D721Med (cell line): Measurements from ENCODE around the gene HAUS2.

Source experiments
- DNase-seq: peaks from one replicate; pipeline ENCODE4 v3.0.0; 2011; ENCODE audit warnings: low spot score; ENCODE audit not compliant: insufficient read length
- FAIRE-seq: peaks from 2 replicates; lab custom pipeline; 2011; peaks lifted over from hg19 to GRCh38; lab: Jason Lieb, UNC
- CTCF ChIP-seq: IDR thresholded peaks from 2 replicates; pipeline ENCODE4 v1.5.1; 2012; ENCODE audit warnings: mild to moderate bottlenecking, control low read depth; ENCODE audit not compliant: insufficient read depth; ENCODE audit errors: missing control alignments

HAUS2 gene

GRCh38 chr15:42508263-42508690 lies 40.4 kb upstream of the HAUS2 start:
- no peak for FAIRE-seq
- no peak for DNase-seq
- no peak for TF ChIP-seq CTCF

- DNase-seq (no peak), FAIRE-seq (no peak)
- no peak for TF ChIP-seq CTCF
These were observed 38.2 kb upstream of the HAUS2 start for GRCh38 chr15:42510258-42511006.

GRCh38 chr15:42511007-42511391 lies 37.6 kb upstream of the HAUS2 start:
- DNase-seq: no peak
- no peak for FAIRE-seq
- no peak for TF ChIP-seq CTCF

- FAIRE-seq: no peak
- DNase-seq: no peak
These were observed 25.3 kb upstream of the HAUS2 start for GRCh38 chr15:42523331-42523730.

GRCh38 chr15:42528970-42529369 lies 19.7 kb upstream of the HAUS2 start:
- TF ChIP-seq CTCF: no peak
- FAIRE-seq: no peak

More at GRCh38 chr15:42523331-42523730, 25.3 kb upstream of the HAUS2 start:
- TF ChIP-seq CTCF: no peak

GRCh38 chr15:42533246-42533645 lies 15.4 kb upstream of the HAUS2 start:
- FAIRE-seq (no peak), DNase-seq (no peak)
- no peak for TF ChIP-seq CTCF

More at GRCh38 chr15:42528970-42529369, 19.7 kb upstream of the HAUS2 start:
- no peak for DNase-seq
